HG03460 (cell line): Measurements from ENCODE around the gene EIF4B.
"Not testable (repeated sequence)": the region's sequence is repeated elsewhere in the genome, so short reads cannot be mapped to it uniquely, and the experiment has no call there.

Experiments
- ATAC-seq: cut with Tn5 transposase; IDR thresholded peaks from one replicate; pipeline ENCODE4 v1.9.1; 2021; ENCODE audit not compliant: unreplicated experiment

The EIF4B gene

GRCh38 chr12:52992699-52993557 is 13.3 kb upstream of the EIF4B start:
- no peak for ATAC-seq

GRCh38 chr12:52993558-52993869 is 12.7 kb upstream of the EIF4B start:
- no peak for ATAC-seq

GRCh38 chr12:53004178-53004577 is 2.1 kb upstream of the EIF4B start:
- no peak for ATAC-seq

GRCh38 chr12:53004582-53004981 is 1.7 kb upstream of the EIF4B start:
- no peak for ATAC-seq

DNA sequence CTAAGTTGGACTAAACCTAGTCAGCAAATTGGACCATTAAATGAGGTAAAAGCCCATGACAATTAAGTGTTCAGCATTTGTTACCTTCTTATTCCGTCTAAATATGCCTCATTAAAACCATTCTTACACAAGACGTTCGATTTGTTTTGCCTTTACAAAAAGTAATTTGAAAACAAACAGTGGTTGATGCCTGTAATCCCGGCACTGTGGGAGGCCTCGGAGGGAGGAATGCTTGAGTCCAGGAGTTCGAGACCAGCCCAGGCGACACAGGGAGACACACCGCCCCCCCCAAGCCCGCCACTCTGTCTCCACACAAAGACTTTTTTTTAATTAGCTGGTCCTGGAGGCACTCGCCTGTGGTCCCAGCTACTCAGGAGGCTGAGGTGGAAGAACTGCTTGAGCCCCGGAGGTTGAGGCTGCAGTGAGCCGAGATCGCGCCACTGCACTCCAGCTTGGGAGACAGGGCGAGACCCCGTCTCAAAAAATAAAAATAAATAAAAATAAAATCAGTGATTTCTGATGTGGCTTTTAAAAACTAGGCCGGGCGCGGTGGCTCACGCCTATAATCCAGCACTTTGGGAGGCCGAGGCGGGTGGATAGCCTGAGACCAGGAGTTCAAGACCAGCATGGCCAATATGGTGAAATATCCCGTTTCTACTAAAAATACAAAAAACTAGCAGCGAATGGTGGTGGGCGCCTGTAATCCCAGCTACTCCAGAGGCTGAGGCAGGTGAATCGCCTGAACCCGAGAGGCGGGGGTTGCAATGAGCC is 856 bp upstream of the EIF4B start:
- no peak for ATAC-seq

GRCh38 chr12:53006810-53007309 is 604 bp downstream of the EIF4B start:
- ATAC-seq: no peak

DNA sequence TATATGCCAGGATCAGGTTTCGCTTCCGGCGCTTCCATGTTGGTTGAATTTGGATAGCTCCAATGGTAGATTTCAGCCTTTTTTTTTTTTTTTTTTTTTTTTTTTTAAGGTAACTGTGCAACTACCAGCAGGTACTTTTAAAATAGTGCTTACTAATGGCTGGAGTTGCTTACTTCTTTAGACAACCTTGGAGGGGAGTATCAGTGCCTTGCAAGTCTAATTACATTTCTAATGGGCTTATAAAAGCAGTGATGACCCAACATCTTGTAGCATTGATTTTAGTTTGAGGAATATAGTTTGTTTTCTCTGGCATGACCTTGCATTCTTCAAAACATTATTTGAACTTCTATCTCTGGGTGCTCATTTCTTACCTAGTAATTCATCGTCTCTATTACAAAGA is 1.1 kb downstream of the EIF4B start:
- no peak for ATAC-seq

- ATAC-seq: not testable (repeated sequence)
Measured at GRCh38 chr12:53008760-53009159, 2.5 kb downstream of the EIF4B start.

- ATAC-seq: no peak
Measured at GRCh38 chr12:53010955-53011354, 4.7 kb downstream of the EIF4B start.

DNA sequence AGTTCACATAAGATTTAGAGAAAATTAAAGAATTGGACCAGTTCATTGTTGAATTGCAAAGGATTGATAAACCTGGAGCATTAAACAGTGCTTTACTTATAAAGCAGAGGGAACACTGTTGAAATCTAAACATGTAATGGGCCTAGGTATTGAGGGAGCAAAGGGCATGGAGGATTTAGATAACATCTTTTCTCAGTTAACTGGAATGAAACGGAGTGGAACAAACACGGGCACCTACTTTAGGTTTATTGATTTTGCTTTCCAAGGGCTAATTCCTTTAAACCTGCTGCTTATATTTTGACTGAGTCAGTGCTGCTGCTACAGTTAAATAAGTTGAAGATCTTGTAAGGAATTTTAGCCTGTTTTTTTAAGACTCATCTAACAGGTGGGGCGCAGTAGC is 5.6 kb downstream of the EIF4B start:
- ATAC-seq: no peak

- ATAC-seq: no peak
Measured at GRCh38 chr12:53012928-53013327, 6.7 kb downstream of the EIF4B start.

DNA sequence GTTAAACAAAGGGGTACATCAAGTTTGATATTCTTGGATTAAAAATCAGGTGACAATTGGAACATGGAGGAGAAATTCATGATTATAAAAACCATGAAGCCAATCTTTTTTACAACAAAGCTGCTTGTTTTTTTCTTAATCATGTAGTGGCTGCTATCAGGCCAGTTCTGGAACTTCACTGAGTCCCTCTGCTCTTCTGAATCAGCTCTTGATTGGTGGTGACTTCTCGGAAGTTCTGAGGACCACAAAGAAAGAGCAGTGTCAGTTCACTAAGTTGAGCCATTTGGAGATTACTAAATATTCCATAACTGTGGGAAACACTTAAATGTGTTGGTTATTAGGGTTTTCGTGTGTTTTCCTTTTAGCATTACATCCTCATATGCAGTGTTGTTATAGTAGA is 8.5 kb downstream of the EIF4B start:
- no peak for ATAC-seq

DNA sequence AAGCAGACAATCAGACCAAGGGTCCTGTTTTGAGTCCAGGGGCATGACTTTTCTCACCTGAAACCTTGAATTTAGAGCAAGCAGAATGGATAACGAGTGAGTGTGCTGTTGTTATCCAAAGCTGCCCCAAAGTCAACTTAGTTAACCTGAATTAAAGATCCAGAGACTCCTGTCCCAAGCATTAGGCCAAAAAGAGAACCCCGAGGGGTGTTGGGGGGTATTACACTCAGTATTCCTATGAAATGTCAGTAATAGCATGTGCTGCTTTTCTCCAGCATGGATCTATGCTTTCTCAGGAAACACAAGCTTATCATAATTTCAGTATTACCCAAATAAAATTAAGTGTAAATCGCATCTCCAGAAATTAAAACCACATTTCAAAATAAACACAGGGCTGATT is 19.0 kb downstream of the EIF4B start:
- ATAC-seq: no peak

GRCh38 chr12:53027014-53027413 is 20.8 kb downstream of the EIF4B start:
- not testable (repeated sequence) for ATAC-seq

GRCh38 chr12:53031616-53032015 is 25.4 kb downstream of the EIF4B start:
- no peak for ATAC-seq

DNA sequence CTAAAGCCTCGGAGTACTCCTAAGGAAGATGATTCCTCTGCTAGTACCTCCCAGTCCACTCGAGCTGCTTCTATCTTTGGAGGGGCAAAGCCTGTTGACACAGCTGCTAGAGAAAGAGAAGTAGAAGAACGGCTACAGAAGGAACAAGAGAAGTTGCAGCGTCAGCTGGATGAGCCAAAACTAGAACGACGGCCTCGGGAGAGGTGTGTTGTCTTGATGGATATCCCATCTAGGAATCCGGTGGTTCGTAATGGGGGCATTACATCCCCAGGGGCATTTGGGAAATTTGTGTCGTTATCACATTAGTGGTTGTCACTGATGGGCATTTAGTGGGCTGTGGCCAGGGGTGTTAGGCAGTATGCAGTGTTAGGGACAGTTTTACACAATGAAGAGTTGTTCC is 27.6 kb downstream of the EIF4B start:
- not testable (repeated sequence) for ATAC-seq

GRCh38 chr12:53034459-53034858 is 28.2 kb downstream of the EIF4B start:
- no peak for ATAC-seq

- ATAC-seq: no peak
Measured at GRCh38 chr12:53036802-53037201, 30.5 kb downstream of the EIF4B start.

- ATAC-seq: no peak
Measured at GRCh38 chr12:53039851-53040250, 33.6 kb downstream of the EIF4B start.

DNA sequence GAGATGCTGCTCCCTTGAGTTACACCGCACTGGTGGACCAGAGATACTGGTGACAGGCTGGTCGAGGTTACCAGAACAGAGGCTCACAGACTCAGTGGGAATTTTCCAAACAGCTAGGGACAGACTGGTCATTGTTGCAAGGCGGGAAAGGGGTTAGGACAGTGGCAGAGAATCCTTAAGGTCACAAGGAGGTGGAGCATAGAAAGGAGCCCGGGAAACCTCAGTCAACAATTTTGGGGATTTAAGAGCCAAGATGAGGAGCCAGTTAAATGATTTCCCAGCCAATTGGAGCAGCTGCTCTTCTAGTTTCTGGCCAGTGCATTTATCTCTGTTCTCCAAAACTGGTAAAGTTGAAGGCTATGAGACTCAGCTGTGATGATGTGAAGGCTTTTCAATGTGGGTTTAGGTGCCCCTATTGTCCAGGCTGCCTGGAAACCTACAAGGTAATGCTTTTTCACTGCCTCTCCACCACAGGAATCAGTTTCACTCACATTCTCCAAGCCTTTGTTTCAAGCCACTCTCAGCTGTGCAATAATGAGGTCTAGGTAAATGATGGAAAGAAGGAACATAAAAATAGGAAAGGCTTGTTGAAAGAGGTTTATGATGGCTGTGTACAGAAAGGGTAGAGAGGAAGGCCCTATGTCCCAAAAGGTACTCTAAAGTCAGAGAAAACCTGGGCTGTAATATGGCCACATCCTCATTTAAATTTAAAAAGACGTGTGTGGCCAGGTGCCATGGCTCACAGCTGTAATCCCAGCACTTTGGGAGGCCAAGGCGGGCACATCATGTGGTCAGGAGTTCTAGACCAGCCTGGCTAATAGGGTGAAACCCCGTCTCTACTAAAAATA is 36.6 kb downstream of the EIF4B start:
- ATAC-seq: no peak

- no peak for ATAC-seq
Measured at GRCh38 chr12:53044052-53044581, 37.9 kb downstream of the EIF4B start.
